ENCODE results near the gene EFNA5.

GRCh38 chr5:107713228-107713627 lies 42.5 kb upstream of the EFNA5 start:
- TF ChIP-seq CTCF (conservative IDR thresholded peaks at IDR 0.05; ENCODE audit: low read depth in 2 of 2) (no peak), EZH2phosphoT487 (IDR thresholded peaks at IDR 0.05; ENCODE audit: unreplicated experiment) (no peak), REST (IDR thresholded peaks at IDR 0.05; ENCODE audit: unreplicated experiment) (no peak), ZNF331 (CRISPR knock-in tag; IDR thresholded peaks at IDR 0.05; ENCODE audit: low read depth) (no peak), POLR2AphosphoS5 (IDR thresholded peaks at IDR 0.05; ENCODE audit: low read depth) (no peak), EZH2 (IDR thresholded peaks at IDR 0.05; ENCODE audit: low read depth, unreplicated experiment) (no peak), ETS1 (IDR thresholded peaks at IDR 0.05) (no peak), NANOG (IDR thresholded peaks at IDR 0.05; ENCODE audit: borderline replicate concordance) (no peak), ZNF114 (CRISPR knock-in tag; IDR thresholded peaks at IDR 0.05) (no peak)
